GM12874 (cell line): ENCODE measurements around the gene PAX2.

ENCODE experiments used
- CTCF ChIP-seq: IDR thresholded peaks from 2 replicates; pipeline ENCODE4 v1.5.1; 2011; ENCODE audit warnings: low read depth, mild to moderate bottlenecking, control low read depth, low read length, moderate library complexity; ENCODE audit not compliant: insufficient read depth

The PAX2 gene

DNA sequence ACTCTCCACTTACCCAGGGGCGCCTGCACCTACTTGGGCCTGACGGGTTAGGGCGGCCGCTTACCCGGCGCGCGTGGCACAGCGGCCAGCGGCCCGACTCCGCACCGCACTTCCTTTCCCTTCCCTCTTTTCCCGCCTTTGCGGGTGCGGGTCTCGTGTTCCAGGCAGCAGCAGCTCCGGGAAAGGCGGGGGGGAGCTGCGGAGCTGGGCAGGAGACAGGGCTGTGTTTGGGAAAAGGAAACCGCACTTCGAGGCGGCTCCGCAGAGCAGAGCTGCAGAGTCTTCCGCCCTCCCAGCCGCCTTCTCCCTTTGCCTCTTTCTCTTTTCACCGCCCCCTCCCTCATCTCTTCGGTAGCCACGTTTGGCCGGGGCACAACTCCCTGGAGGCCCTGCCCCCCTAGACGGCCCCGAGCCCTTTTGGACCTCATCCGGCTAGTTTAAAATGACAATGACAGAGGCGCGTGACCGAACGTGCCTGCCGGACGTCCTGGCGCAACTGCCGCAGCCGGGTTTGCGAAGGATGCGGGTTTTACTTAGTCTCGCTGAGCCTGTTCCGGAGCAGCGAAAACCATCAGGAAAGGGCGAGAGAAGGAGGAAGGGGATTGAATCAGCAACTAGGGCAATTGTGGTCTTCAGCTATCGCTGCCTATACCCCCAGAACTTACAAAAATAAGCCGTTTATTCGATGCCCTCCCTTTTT is 7.9 kb upstream of the PAX2 start:
- TF ChIP-seq CTCF, result no peak

- TF ChIP-seq CTCF, result no peak
These were observed 7.1 kb upstream of the PAX2 start for GRCh38 chr10:100738055-100738827.

DNA sequence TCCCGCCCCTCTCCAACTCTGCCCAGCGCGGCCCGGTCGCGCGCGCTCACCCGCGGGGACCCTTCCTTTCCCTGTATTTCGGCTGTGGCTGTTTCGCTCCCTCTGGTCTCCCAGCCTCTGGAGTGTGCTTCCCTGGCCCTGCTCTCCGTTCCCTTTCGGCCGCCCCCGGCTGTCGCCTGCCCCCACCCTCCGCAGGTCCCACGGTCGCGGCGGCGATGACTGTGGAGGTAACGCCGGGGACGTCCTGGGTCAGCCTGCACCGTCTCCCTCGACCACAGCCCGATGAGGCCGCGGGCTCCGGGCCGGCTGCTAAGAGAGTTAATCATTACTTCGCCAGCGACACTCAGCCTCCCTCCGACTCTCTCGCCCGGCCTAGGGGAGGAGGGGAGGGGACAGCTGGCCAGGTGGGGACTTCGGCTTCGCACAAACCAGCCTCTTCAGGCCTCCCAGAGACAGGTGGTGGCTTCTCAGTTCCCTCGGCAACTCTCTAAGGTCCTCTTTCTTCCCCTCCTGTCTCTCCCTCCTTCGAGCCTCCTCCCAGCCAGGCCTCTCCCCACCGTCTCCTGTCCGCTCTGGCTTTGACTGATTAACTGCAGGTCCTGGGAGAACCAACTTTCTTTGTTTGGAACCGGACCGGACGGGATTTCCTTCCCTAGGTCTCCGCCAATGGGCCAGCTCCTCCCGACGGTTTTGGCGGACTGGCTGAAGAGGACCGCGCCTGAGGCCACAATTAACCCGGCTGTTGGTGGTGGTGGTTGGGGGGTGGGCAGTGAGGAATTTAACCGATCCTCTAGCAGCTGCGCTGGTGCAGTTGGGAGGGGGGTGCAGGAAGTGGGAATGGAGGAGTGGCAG is 5.6 kb upstream of the PAX2 start:
- no peak for TF ChIP-seq CTCF

- TF ChIP-seq CTCF, result no peak
These were observed 4.7 kb upstream of the PAX2 start for GRCh38 chr10:100740476-100741377.

GRCh38 chr10:100741378-100742075 is 3.9 kb upstream of the PAX2 start:
- TF ChIP-seq CTCF, result no peak

GRCh38 chr10:100742076-100742771 is 3.2 kb upstream of the PAX2 start:
- TF ChIP-seq CTCF, result no peak
